ENCODE measurements around the gene HRH2.
A peak's percentile ranks its signal among the peaks of the same experiment; 100 is the strongest.

DNA sequence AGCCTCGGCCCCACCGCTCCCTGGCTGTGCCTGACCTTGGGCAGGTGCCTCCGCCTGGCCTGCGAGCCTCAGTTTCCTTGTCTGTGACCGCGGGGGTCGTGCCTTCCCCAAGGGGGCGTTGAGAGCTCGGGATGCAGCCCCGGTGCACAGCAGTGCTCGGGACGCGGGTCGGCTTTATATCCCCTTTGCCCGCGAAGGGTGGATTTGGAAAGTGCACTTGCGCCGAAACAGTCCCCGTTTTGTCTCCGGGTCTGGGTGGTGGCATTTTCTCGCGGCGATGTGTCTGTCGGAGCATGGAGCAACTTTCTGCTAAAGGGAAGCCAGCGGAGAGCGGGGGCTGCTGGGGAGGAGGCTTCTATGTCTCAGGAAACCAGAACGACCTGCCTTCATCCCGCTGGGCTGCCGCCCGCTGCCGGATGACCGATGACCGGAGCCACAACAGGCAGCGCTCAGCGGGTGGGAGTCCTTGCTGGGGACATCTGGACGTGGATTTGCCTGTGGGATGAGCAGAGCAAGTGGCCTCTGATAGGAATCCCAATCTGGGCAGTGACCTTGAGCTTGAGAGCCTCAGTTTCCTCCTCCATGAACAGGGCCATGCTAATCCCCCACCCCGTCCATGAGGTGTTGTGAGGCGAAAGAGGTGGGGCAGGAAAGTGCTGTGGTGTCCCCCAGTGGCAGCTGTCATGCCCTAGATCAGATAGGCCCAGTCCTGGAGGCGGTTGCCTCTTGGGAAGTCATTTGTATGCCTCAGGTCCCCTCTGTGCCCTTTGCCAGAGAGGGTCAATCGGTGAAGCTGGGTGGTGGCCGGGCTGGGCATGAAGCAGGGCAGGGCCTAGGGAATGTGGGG is 651 bp downstream of the HRH2 start:
- TF ChIP-seq EZH2 (IDR thresholded peaks at IDR 0.05; ENCODE audit: low read length): peak; percentile 90
- no peak for TF ChIP-seq CTCF (optimal IDR thresholded peaks at IDR 0.05 in 1 of 3, IDR thresholded peaks at IDR 0.05 in 1 of 3, conservative IDR thresholded peaks at IDR 0.05 in 1 of 3; ENCODE audit: extremely low read depth in 1 of 3, insufficient read depth in 2 of 3, low read length in 3 of 3)
